Trophoblast cell (in vitro differentiated cells and primary cell): ENCODE results near the gene STPG3.
A peak's percentile ranks its signal among the peaks of the same experiment; 100 is the strongest.

Experiments
- DNase-seq, 2 donors: peaks; one replicate each; pipeline ENCODE4 v3.0.0-alpha.2; 2016
- H2AFZ ChIP-seq: 2 replicates; pipeline ENCODE4 v1.6.1; 2013; ENCODE audit warnings: low read length, moderate library complexity, mild to moderate bottlenecking; ENCODE audit not compliant: insufficient read depth, poor library complexity
- H2AK5ac ChIP-seq: 2 replicates; pipeline ENCODE4 v1.6.1; 2013; ENCODE audit warnings: mild to moderate bottlenecking, low read length
- H2BK120ac ChIP-seq: 2 replicates; pipeline ENCODE4 v1.6.1; 2013; ENCODE audit warnings: low read length, mild to moderate bottlenecking, moderate library complexity; ENCODE audit not compliant: insufficient read depth, poor library complexity
- H2BK12ac ChIP-seq: 2 replicates; pipeline ENCODE4 v1.6.1; 2013; ENCODE audit warnings: mild to moderate bottlenecking, low read length, moderate library complexity
- H2BK5ac ChIP-seq: 2 replicates; pipeline ENCODE4 v1.6.1; 2013; ENCODE audit warnings: low read length, low read depth, moderate library complexity, mild to moderate bottlenecking; ENCODE audit not compliant: poor library complexity
- H3K14ac ChIP-seq: 2 replicates; pipeline ENCODE4 v1.6.1; 2013; ENCODE audit warnings: mild to moderate bottlenecking, low read length
- H3K18ac ChIP-seq: 2 replicates; pipeline ENCODE4 v1.6.1; 2013; ENCODE audit warnings: mild to moderate bottlenecking, low read length
- H3K23ac ChIP-seq: 2 replicates; pipeline ENCODE4 v1.6.1; 2013; ENCODE audit warnings: low read length
- H3K27ac ChIP-seq: 2 replicates; pipeline ENCODE4 v1.5.1; 2013; ENCODE audit warnings: low read depth, mild to moderate bottlenecking, inconsistent platforms, low read length, moderate library complexity
- H3K27me3 ChIP-seq: 2 replicates; pipeline ENCODE4 v1.6.1; 2013; ENCODE audit warnings: inconsistent platforms, mild to moderate bottlenecking, low read length, moderate library complexity; ENCODE audit not compliant: insufficient read depth
- H3K36me3 ChIP-seq, 2 experiments: 1 replicate in 1 of 2; 2 replicates in 1 of 2; pipeline ENCODE4 v1.6.1; 2013; ENCODE audit warnings: low read length in 2 of 2, mild to moderate bottlenecking in 2 of 2, moderate library complexity in 1 of 2; ENCODE audit not compliant: insufficient read depth in 2 of 2, control insufficient read depth in 1 of 2
- H3K4ac ChIP-seq: 2 replicates; pipeline ENCODE4 v1.6.1; 2013; ENCODE audit warnings: low read depth, mild to moderate bottlenecking, low read length, moderate library complexity
- H3K4me1 ChIP-seq, 2 experiments: 1 replicate in 1 of 2; 2 replicates in 1 of 2; pipeline ENCODE4 v1.6.1; 2013; ENCODE audit warnings: low read length in 2 of 2, mild to moderate bottlenecking in 2 of 2, moderate library complexity in 1 of 2; ENCODE audit not compliant: insufficient read depth in 2 of 2, control insufficient read depth in 1 of 2
- H3K4me2 ChIP-seq: 2 replicates; pipeline ENCODE4 v1.6.1; 2013; ENCODE audit warnings: inconsistent platforms, mild to moderate bottlenecking, low read length, moderate library complexity
- H3K4me3 ChIP-seq: 2 replicates; pipeline ENCODE4 v1.5.1; 2013; ENCODE audit warnings: mild to moderate bottlenecking, low read depth, low read length, inconsistent platforms
- H3K79me1 ChIP-seq: one replicate; pipeline ENCODE4 v1.6.1; 2013; ENCODE audit warnings: low read length
- H3K79me2 ChIP-seq: 2 replicates; pipeline ENCODE4 v1.6.1; 2013; ENCODE audit warnings: low read length, mild to moderate bottlenecking; ENCODE audit not compliant: control insufficient read depth, insufficient read depth, poor library complexity
- H3K9ac ChIP-seq: 2 replicates; pipeline ENCODE4 v1.6.1; 2013; ENCODE audit warnings: mild to moderate bottlenecking, low read length
- H3K9me3 ChIP-seq: 2 replicates; pipeline ENCODE4 v1.6.1; 2013; ENCODE audit warnings: low read depth, mild to moderate bottlenecking, control low read depth, inconsistent platforms, low read length; ENCODE audit not compliant: insufficient read depth
- H4K12ac ChIP-seq: 2 replicates; pipeline ENCODE4 v1.6.1; 2013; ENCODE audit warnings: low read depth, mild to moderate bottlenecking, low read length, moderate library complexity
- H4K8ac ChIP-seq: 2 replicates; pipeline ENCODE4 v1.6.1; 2013; ENCODE audit warnings: low read depth, mild to moderate bottlenecking, low read length, moderate library complexity
- H4K91ac ChIP-seq: one replicate; pipeline ENCODE4 v1.6.1; 2013; ENCODE audit warnings: low read depth, mild to moderate bottlenecking, low read length, moderate library complexity
- WGBS: extraction: QIAGEN DNeasy Blood & Tissue Kit; methylation state at CpG from one replicate; pipeline ENCODE4 v1.1.7; 2013; ENCODE audit warnings: missing lambda C conversion rate; ENCODE audit not compliant: insufficient read length, insufficient coverage; ENCODE audit errors: extremely low coverage; 5-methylcytosine and 5-hydroxymethylcytosine counted together

STPG3 gene

DNA sequence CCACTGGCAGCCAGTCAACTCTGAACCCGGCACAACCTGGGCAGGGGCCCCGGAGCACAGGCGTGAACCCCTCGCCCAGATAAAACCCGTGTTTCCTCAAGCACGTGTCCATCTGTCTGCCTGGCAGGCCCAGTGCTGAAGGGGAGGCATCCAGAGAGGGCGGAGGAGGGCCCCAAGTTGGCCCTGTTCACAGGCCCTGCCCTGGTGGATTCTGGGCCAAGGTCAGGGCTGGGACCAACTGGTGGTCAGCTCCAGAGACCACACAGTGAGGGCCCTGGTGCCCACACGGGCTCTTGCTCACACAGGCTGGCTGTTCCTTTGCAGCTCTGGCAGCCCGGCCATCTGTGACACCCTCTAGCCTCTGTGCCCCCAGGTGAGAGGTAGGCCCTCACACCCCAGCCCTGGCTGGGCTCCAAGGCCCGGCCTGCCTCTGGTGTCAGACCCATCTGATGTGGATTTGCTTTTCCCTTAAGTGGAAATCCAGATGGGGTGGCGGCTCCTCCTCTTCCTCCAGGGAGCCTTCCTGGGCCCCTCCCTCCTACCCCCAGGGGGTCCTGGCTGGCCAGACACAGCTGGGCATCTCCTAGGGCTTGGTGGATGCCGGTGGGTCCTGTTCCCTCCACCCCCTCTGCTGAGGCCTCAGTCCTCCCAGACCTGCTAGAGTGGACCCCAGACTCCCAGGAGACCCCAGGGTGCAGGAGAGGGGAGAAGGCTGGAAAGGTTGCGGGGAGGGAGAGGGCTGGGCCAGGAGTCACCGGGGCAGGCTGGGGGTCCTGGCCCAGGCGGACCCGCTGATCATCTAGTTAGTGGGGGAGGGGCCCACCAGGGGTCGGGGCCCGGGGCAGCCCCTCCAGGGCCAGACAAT is 525 bp upstream of the STPG3 start:
- no peak overlapping the region for H3K27ac ChIP-seq
- no peak overlapping the region for H3K4ac ChIP-seq
- no peak overlapping the region for H4K12ac ChIP-seq
- H3K4me1 ChIP-seq = peaks cover 6 to 8% of the 10 kb centered on the region in 2 experiments
- no peak overlapping the region for H2BK5ac ChIP-seq
- H2AK5ac ChIP-seq = no peak overlapping the region
- H3K79me2 ChIP-seq = peaks cover 8% of the 10 kb centered on the region
- H3K18ac ChIP-seq = no peak overlapping the region
- H3K36me3 ChIP-seq = no peaks in the 10 kb centered on the region
- no peak overlapping the region for H3K14ac ChIP-seq
- H2BK120ac ChIP-seq = no peak overlapping the region
- H3K79me1 ChIP-seq = peaks cover 10% of the 10 kb centered on the region
- no peak overlapping the region for H4K91ac ChIP-seq
- peaks cover 2% of the 10 kb centered on the region for H3K9me3 ChIP-seq
- no peak for DNase-seq
- no peak overlapping the region for H3K23ac ChIP-seq
- H2AFZ ChIP-seq = no peak overlapping the region
- no peak overlapping the region for H4K8ac ChIP-seq
- H3K4me2 ChIP-seq = no peak overlapping the region
- no peak overlapping the region for H2BK12ac ChIP-seq
- H3K4me3 ChIP-seq = no peak overlapping the region
- no peak overlapping the region for H3K9ac ChIP-seq
- no peaks in the 10 kb centered on the region for H3K27me3 ChIP-seq
- no CpG with 5 or more reads among the region's 18 CpGs for WGBS

GRCh38 chr9:137251490-137252268 is 593 bp downstream of the STPG3 start:
- DNase-seq = no peak
- H3K9ac ChIP-seq = no peak overlapping the region

DNA sequence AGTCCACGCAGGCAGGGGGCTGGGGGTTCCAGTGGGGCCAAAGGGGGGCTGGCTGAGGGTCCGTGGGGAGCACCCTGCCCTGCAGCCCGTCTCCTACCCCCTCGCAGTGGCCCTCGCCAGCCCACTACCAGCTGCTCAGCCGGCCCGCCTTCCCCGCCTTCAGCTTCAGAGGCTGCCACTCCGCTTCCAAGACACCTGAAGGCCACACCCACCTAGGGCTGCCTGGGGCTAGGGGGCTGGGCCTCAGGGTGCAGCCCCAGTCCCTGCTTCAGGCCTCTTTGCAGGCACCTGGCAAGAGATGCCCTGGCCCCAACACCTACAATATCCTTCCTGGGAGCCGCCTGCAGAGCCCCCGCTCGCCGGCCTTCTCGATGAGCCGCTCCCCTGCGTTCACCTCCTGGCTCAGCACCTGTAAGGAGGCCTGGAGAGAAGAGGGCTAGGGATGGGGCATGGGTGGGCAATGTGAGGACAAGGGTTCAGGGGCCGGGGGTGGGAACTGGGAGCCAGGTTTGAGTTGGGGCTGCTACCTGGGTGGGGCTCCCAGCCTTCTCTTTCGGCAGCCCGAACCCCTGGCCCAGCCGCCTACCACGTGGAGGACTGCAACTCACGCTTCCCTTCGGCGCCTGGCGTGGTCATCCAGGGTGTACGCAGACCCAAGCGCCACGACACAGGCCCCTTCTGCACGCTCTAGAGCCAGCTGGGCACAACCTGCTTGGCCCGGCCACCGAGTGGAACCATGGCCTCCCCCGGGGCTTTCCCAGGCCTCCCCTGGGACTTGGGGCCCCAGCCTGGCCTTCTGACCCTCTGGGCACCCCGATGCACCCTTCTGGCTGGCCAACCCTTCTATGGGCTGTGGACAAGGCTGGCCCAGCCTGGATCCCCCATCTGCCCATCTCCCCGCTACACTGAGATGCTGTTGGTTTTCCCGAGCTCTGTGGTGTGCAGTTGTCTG is 1.7 kb downstream of the STPG3 start:
- Histone ChIP-seq H3K79me2 (peaks cover 12% of the 10 kb centered on the region), H3K14ac (no peak overlapping the region), H2BK120ac (no peak overlapping the region), H3K9me3 (peaks cover 2% of the 10 kb centered on the region), H3K4me3 (no peak overlapping the region), H4K12ac (no peak overlapping the region), H3K23ac (no peak overlapping the region), H3K79me1 (peaks cover 12% of the 10 kb centered on the region), H3K27ac (no peak overlapping the region), H4K91ac (no peak overlapping the region), H3K18ac (no peak overlapping the region), H3K4me1 (peaks cover 14 to 16% of the 10 kb centered on the region in 2 experiments), H2AK5ac (no peak overlapping the region), H2BK5ac (no peak overlapping the region), H2BK12ac (no peak overlapping the region), H3K4ac (no peak overlapping the region), H3K9ac (no peak overlapping the region), H3K4me2 (no peak overlapping the region), H3K27me3 (no peaks in the 10 kb centered on the region), H2AFZ (no peak overlapping the region), H4K8ac (no peak overlapping the region), H3K36me3 (peaks cover 11% of the 10 kb centered on the region in 2 experiments)
- peak; percentile 36 to 54 for DNase-seq
- WGBS = no CpG with 5 or more reads among the region's 35 CpGs

More at GRCh38 chr9:137251490-137252268, 593 bp downstream of the STPG3 start:
- Histone ChIP-seq H2BK120ac (no peak overlapping the region), H3K79me1 (peaks cover 12% of the 10 kb centered on the region), H2BK5ac (no peak overlapping the region), H3K4ac (no peak overlapping the region), H3K4me3 (no peak overlapping the region), H3K36me3 (peaks cover 5 to 6% of the 10 kb centered on the region in 2 experiments), H3K9me3 (peaks cover 2% of the 10 kb centered on the region), H2AFZ (no peak overlapping the region), H3K18ac (no peak overlapping the region), H2BK12ac (no peak overlapping the region), H3K27me3 (no peaks in the 10 kb centered on the region), H3K27ac (no peak overlapping the region), H3K4me2 (no peak overlapping the region), H3K79me2 (peaks cover 12% of the 10 kb centered on the region), H4K8ac (no peak overlapping the region), H4K12ac (no peak overlapping the region), H3K4me1 (peaks cover 14 to 16% of the 10 kb centered on the region in 2 experiments), H3K14ac (no peak overlapping the region), H2AK5ac (no peak overlapping the region), H4K91ac (no peak overlapping the region), H3K23ac (no peak overlapping the region)
- WGBS = no CpG with 5 or more reads among the region's 22 CpGs
